Stimulated activated CD4-positive, alpha-beta T cell treated with anti-CD3 and anti-CD28 coated beads, Interleukin-15, amount 100 ng/mL, for 48 hours (primary cell): ENCODE data around the gene TTLL5.
"Not testable (repeated sequence)": the region's sequence is repeated elsewhere in the genome, so short reads cannot be mapped to it uniquely, and the experiment has no call there.

ENCODE experiments used
- DNase-seq, 2 donors: peaks; one replicate each; pipeline ENCODE4 v3.0.0-alpha.2; 2020; ENCODE audit warnings: low read depth in 2 of 2

TTLL5 gene

GRCh38 chr14:75907756-75908359 is 246.8 kb downstream of the TTLL5 start:
- DNase-seq: no peak

GRCh38 chr14:75909630-75910029 is 248.6 kb downstream of the TTLL5 start:
- DNase-seq: no peak

- DNase-seq: no peak
Observed at GRCh38 chr14:75910048-75910447, 249.0 kb downstream of the TTLL5 start.

GRCh38 chr14:75911883-75912282 is 250.8 kb downstream of the TTLL5 start:
- DNase-seq: no peak

GRCh38 chr14:75913183-75913582 is 252.1 kb downstream of the TTLL5 start:
- DNase-seq: no peak

GRCh38 chr14:75915045-75915444 is 254.0 kb downstream of the TTLL5 start:
- no peak for DNase-seq

- no peak for DNase-seq
Observed at GRCh38 chr14:75917322-75917945, 256.4 kb downstream of the TTLL5 start.

- DNase-seq: no peak
Observed at GRCh38 chr14:75917946-75918335, 256.9 kb downstream of the TTLL5 start.

- DNase-seq: not testable (repeated sequence)
Observed at GRCh38 chr14:75920421-75920820, 259.4 kb downstream of the TTLL5 start.

GRCh38 chr14:75925141-75925840 is 264.2 kb downstream of the TTLL5 start:
- DNase-seq: not testable (repeated sequence)

GRCh38 chr14:75926431-75927115 is 265.5 kb downstream of the TTLL5 start:
- DNase-seq: no peak

GRCh38 chr14:75927564-75928087 is 266.6 kb downstream of the TTLL5 start:
- DNase-seq: no peak

- DNase-seq: no peak
Observed at GRCh38 chr14:75928690-75929181, 267.7 kb downstream of the TTLL5 start.

GRCh38 chr14:75933712-75934296 is 272.8 kb downstream of the TTLL5 start:
- DNase-seq: no peak

GRCh38 chr14:75934998-75935628 is 274.1 kb downstream of the TTLL5 start:
- no peak for DNase-seq

GRCh38 chr14:75939200-75939599 is 278.2 kb downstream of the TTLL5 start:
- no peak for DNase-seq

- DNase-seq: no peak
Observed at GRCh38 chr14:75941030-75941429, 280.0 kb downstream of the TTLL5 start.

- no peak for DNase-seq
Observed at GRCh38 chr14:75944607-75945241, 283.7 kb downstream of the TTLL5 start.

- no peak for DNase-seq
Observed at GRCh38 chr14:75946785-75947184, 285.7 kb downstream of the TTLL5 start.

GRCh38 chr14:75952489-75952888 is 291.4 kb downstream of the TTLL5 start:
- no peak for DNase-seq

- DNase-seq: no peak
Observed at GRCh38 chr14:75959031-75959430, 298.0 kb downstream of the TTLL5 start.
